ENCODE measurements around the gene IGSF23.

IGSF23 gene

GRCh38 chr19:44643605-44644401 lies 30.4 kb downstream of the IGSF23 start, which contains the start of gene PVR:
PVR (plus strand) TSS chr19:44643910; CDS start chr19:44644097, 187 bp downstream.
- peak; percentile 60 for DNase-seq

GRCh38 chr19:44644402-44645016 lies 31.1 kb downstream of the IGSF23 start:
- DNase-seq = peak; percentile 33

GRCh38 chr19:44645407-44646048 lies 32.2 kb downstream of the IGSF23 start:
- DNase-seq = no peak

GRCh38 chr19:44646049-44646416 lies 32.7 kb downstream of the IGSF23 start:
- no peak for DNase-seq

- DNase-seq = no peak
Measured at GRCh38 chr19:44647144-44647543, 33.8 kb downstream of the IGSF23 start.

- DNase-seq = no peak
Measured at GRCh38 chr19:44648631-44649251, 35.4 kb downstream of the IGSF23 start.

- no peak for DNase-seq
Measured at GRCh38 chr19:44649578-44650145, 36.3 kb downstream of the IGSF23 start.

- DNase-seq = no peak
Measured at GRCh38 chr19:44653343-44653742, 40.0 kb downstream of the IGSF23 start.

- DNase-seq = peak; percentile 39
Measured at GRCh38 chr19:44653977-44654774, 40.8 kb downstream of the IGSF23 start.

GRCh38 chr19:44657211-44657921 lies 44.0 kb downstream of the IGSF23 start:
- peak; percentile 30 for DNase-seq

GRCh38 chr19:44658069-44658733 lies 44.8 kb downstream of the IGSF23 start:
- no peak for DNase-seq

GRCh38 chr19:44660081-44660480 lies 46.7 kb downstream of the IGSF23 start:
- DNase-seq = no peak

GRCh38 chr19:44661205-44661604 lies 47.8 kb downstream of the IGSF23 start:
- DNase-seq = no peak

GRCh38 chr19:44661904-44662303 lies 48.5 kb downstream of the IGSF23 start:
- no peak for DNase-seq

GRCh38 chr19:44662691-44663385 lies 49.5 kb downstream of the IGSF23 start:
- no peak for DNase-seq

GRCh38 chr19:44663996-44664395 lies 50.6 kb downstream of the IGSF23 start:
- no peak for DNase-seq

GRCh38 chr19:44664976-44665375 lies 51.6 kb downstream of the IGSF23 start:
- DNase-seq = no peak

- DNase-seq = no peak
Measured at GRCh38 chr19:44666852-44667556, 53.6 kb downstream of the IGSF23 start.

GRCh38 chr19:44668985-44669764 lies 55.8 kb downstream of the IGSF23 start:
- DNase-seq = no peak

Measured in 8988T (cell line).